Right lobe of liver (tissue), 4 donors: ENCODE measurements around the gene FHIT.

ENCODE experiments used
- CTCF ChIP-seq, 4 donors: fragments of 200-600 bp in 3 of 4; fragments of 450-650 bp in 1 of 4; IDR thresholded peaks; one replicate each; pipeline versions ENCODE4 v1.5.1 to v1.8.0; 2016 to 2022; ENCODE audit warnings: antibody characterized with exemption in 4 of 4, mild to moderate bottlenecking in 2 of 4
- POLR2A ChIP-seq: fragments of 450-650 bp; IDR thresholded peaks from one replicate; pipeline ENCODE4 v1.6.1; 2017; ENCODE audit warnings: antibody characterized with exemption, mild to moderate bottlenecking
- donor health status: DM: no; HTN: no; CAD: no.
- donor health status: DM: no; HTN: no; CAD: no.
- donor health status: DM: no; HTN: yes; CAD: no.

GRCh38 chr3:60135474-60135873 is 1115.8 kb downstream of the FHIT start:
- TF ChIP-seq CTCF (IDR thresholded peaks at IDR 0.05) (no peak), POLR2A (no peak)
